ENCODE results near the gene UCHL3. TPM values are rescaled to one million over a fixed set of nuclear protein-coding genes. Genes with fewer than 3 reads are reported as not detected.

Gene UCHL3
- total RNA-seq, 3 donors from 2014 or later, result 29.2 to 33.2 (median 29.6) TPM

GRCh38 chr13:75603038-75603437, 53.4 kb downstream of the UCHL3 start:
- Histone ChIP-seq H3K4me3 (no peak overlapping the region), H3K9me3 (no peaks in the 10 kb centered on the region), H3K27me3 (no peaks in the 10 kb centered on the region), H3K4me1 (no peaks in the 10 kb centered on the region), H3K36me3 (no peaks in the 10 kb centered on the region), H3K27ac (no peak overlapping the region)
- no peak for DNase-seq (ENCODE audit: low spot score in 2 of 2)
- TF ChIP-seq POLR2A (IDR thresholded peaks at IDR 0.05), result no peak
- no peak for TF ChIP-seq POLR2AphosphoS5 (IDR thresholded peaks at IDR 0.05)
- TF ChIP-seq, protein P1, sequence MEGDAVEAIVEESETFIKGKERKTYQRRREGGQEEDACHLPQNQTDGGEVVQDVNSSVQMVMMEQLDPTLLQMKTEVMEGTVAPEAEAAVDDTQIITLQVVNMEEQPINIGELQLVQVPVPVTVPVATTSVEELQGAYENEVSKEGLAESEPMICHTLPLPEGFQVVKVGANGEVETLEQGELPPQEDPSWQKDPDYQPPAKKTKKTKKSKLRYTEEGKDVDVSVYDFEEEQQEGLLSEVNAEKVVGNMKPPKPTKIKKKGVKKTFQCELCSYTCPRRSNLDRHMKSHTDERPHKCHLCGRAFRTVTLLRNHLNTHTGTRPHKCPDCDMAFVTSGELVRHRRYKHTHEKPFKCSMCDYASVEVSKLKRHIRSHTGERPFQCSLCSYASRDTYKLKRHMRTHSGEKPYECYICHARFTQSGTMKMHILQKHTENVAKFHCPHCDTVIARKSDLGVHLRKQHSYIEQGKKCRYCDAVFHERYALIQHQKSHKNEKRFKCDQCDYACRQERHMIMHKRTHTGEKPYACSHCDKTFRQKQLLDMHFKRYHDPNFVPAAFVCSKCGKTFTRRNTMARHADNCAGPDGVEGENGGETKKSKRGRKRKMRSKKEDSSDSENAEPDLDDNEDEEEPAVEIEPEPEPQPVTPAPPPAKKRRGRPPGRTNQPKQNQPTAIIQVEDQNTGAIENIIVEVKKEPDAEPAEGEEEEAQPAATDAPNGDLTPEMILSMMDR (IDR thresholded peaks at IDR 0.05), result no peak
- intact Hi-C loops (cut with DNase I; ENCODE audit: low total_unique reads), result no loop called here

DNA sequence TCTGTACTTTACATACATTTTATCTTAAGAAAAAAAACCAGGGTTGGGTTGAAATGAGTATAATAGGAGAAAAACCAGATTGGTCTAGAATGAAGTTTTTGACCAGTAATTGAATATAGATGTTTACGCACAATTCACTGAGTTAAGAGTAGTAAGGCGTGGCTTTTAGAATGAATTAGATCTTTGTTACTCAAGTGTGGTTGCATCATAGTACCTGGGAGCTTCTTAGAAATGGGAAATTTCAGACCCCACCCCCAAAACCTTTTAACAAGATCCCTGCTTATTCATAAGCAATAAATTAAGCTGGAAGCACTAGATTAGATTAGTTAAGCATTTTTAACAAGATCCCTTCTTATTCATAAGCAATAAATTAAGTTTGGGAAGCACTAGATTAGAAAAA, 57.9 kb downstream of the UCHL3 start:
- Histone ChIP-seq H3K27ac (no peak overlapping the region), H3K36me3 (no peaks in the 10 kb centered on the region), H3K9me3 (no peaks in the 10 kb centered on the region), H3K27me3 (no peaks in the 10 kb centered on the region), H3K4me1 (no peaks in the 10 kb centered on the region), H3K4me3 (no peak overlapping the region)
- no peak for DNase-seq (ENCODE audit: low spot score in 2 of 2)
- intact Hi-C loops (cut with DNase I; ENCODE audit: low total_unique reads), result no loop called here
- no peak for TF ChIP-seq POLR2AphosphoS5 (IDR thresholded peaks at IDR 0.05)
- TF ChIP-seq, protein P1 (IDR thresholded peaks at IDR 0.05), result no peak
- no peak for TF ChIP-seq POLR2A (IDR thresholded peaks at IDR 0.05)

- intact Hi-C loops (cut with DNase I; ENCODE audit: low total_unique reads), result no loop called here
- no peak overlapping the region for H3K4me3 ChIP-seq
- no peaks in the 10 kb centered on the region for H3K4me1 ChIP-seq
- H3K9me3 ChIP-seq, result no peaks in the 10 kb centered on the region
- H3K27ac ChIP-seq, result no peak overlapping the region
- TF ChIP-seq POLR2A (IDR thresholded peaks at IDR 0.05), result no peak
- TF ChIP-seq POLR2AphosphoS5 (IDR thresholded peaks at IDR 0.05), result no peak
- TF ChIP-seq, protein P1 (IDR thresholded peaks at IDR 0.05), result no peak
- no peaks in the 10 kb centered on the region for H3K27me3 ChIP-seq
- no peaks in the 10 kb centered on the region for H3K36me3 ChIP-seq
- DNase-seq (ENCODE audit: low spot score in 2 of 2), result no peak
These were observed 60.9 kb downstream of the UCHL3 start for GRCh38 chr13:75610466-75610865.

GRCh38 chr13:75612354-75612753, 62.8 kb downstream of the UCHL3 start:
- H3K36me3 ChIP-seq, result no peaks in the 10 kb centered on the region

DNA sequence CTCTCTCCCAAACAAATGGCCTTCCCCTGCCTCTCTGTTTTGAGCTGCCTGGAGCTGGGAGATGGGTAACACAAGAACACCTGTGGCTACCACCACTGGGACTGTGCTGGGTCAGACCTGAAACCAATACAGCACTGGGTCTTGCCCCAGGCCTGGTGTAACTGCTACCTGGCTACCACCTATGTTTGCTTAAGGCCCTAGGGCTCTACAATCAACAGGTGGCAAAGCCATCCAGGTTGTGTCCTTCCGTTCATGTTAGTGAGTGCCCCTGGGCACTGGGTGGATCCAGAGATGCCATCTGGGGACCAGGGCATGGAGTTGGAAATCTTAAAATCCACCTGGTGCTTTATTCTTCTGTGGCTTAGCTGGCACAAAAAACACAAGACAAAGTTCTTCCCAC, 67.6 kb downstream of the UCHL3 start:
- no peaks in the 10 kb centered on the region for H3K9me3 ChIP-seq
- no peak overlapping the region for H3K4me3 ChIP-seq
- no peak for TF ChIP-seq POLR2AphosphoS5 (IDR thresholded peaks at IDR 0.05)
- TF ChIP-seq POLR2A (IDR thresholded peaks at IDR 0.05), result no peak
- TF ChIP-seq, protein P1 (IDR thresholded peaks at IDR 0.05), result no peak
- DNase-seq (ENCODE audit: low spot score in 2 of 2), result no peak
- H3K27me3 ChIP-seq, result no peaks in the 10 kb centered on the region
- H3K36me3 ChIP-seq, result no peaks in the 10 kb centered on the region
- no peaks in the 10 kb centered on the region for H3K4me1 ChIP-seq
- no peak overlapping the region for H3K27ac ChIP-seq
- intact Hi-C loops (cut with DNase I; ENCODE audit: low total_unique reads), result no loop called here

More at GRCh38 chr13:75612354-75612753, 62.8 kb downstream of the UCHL3 start:
- Histone ChIP-seq H3K9me3 (no peaks in the 10 kb centered on the region), H3K27ac (no peak overlapping the region), H3K4me3 (no peak overlapping the region), H3K4me1 (no peaks in the 10 kb centered on the region), H3K27me3 (no peaks in the 10 kb centered on the region)
- no peak for DNase-seq (ENCODE audit: low spot score in 2 of 2)
- TF ChIP-seq, protein P1 (IDR thresholded peaks at IDR 0.05), result no peak
- TF ChIP-seq POLR2AphosphoS5 (IDR thresholded peaks at IDR 0.05), result no peak
- TF ChIP-seq POLR2A (IDR thresholded peaks at IDR 0.05), result no peak
- intact Hi-C loops (cut with DNase I; ENCODE audit: low total_unique reads), result no loop called here
